Fibroblast of villous mesenchyme (primary cell): ENCODE results near the gene MYOG. TPM values are rescaled to one million over a fixed set of nuclear protein-coding genes. Genes with fewer than 3 reads are reported as not detected.

Experiments
- DNase-seq: peaks from one replicate; pipeline ENCODE4 v3.0.0-alpha.2; 2010; ENCODE audit warnings: low read depth
- H3K4me3 ChIP-seq: 2 replicates; pipeline ENCODE4 v1.5.1; 2011; ENCODE audit warnings: low read depth, mild to moderate bottlenecking, low read length
- CTCF ChIP-seq: IDR thresholded peaks from 2 replicates; pipeline ENCODE4 v1.5.1; 2012; ENCODE audit warnings: low read depth, mild to moderate bottlenecking, low read length; ENCODE audit not compliant: insufficient read depth
- total RNA-seq: library from RNA; depleted of rRNA; stranded (reverse); fragments of >200 nt; gene quantifications from 2 replicates; pipeline ENCODE4 v1.2.3, GENCODE V29; 2012

MYOG gene
- total RNA-seq, 1 donor: not detected

GRCh38 chr1:203124546-203125317 is 38.9 kb upstream of the MYOG start:
- DNase-seq: no peak
- no peak for TF ChIP-seq CTCF

GRCh38 chr1:203124011-203124410 is 38.2 kb upstream of the MYOG start:
- no peak overlapping the region for H3K4me3 ChIP-seq
- no peak for TF ChIP-seq CTCF
- no peak for DNase-seq

More at GRCh38 chr1:203124546-203125317, 38.9 kb upstream of the MYOG start:
- H3K4me3 ChIP-seq: no peak overlapping the region

DNA sequence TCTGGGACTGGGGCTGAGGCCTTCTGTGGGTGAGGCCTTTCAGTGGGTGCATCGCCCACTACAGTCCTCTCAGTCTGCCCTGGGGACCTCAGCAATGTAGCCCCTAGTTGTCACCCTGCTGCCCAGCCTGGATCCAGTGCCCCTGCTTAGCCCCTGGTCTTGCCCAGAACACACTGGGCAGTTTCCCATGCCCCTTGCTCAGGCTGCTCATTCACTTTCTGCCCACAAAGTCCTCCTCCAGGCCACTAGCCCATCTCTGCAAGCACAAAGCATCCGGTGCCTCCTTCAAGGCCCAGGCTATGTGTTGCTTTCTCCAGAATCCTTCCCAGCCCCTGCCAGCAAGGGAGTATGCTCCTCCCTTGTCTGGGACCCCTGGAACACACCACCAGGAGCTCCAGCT is 36.3 kb upstream of the MYOG start:
- no peak for TF ChIP-seq CTCF
- no peak overlapping the region for H3K4me3 ChIP-seq
- no peak for DNase-seq

GRCh38 chr1:203121186-203122015 is 35.6 kb upstream of the MYOG start:
- no peak for DNase-seq
- H3K4me3 ChIP-seq: no peak overlapping the region
- no peak for TF ChIP-seq CTCF

DNA sequence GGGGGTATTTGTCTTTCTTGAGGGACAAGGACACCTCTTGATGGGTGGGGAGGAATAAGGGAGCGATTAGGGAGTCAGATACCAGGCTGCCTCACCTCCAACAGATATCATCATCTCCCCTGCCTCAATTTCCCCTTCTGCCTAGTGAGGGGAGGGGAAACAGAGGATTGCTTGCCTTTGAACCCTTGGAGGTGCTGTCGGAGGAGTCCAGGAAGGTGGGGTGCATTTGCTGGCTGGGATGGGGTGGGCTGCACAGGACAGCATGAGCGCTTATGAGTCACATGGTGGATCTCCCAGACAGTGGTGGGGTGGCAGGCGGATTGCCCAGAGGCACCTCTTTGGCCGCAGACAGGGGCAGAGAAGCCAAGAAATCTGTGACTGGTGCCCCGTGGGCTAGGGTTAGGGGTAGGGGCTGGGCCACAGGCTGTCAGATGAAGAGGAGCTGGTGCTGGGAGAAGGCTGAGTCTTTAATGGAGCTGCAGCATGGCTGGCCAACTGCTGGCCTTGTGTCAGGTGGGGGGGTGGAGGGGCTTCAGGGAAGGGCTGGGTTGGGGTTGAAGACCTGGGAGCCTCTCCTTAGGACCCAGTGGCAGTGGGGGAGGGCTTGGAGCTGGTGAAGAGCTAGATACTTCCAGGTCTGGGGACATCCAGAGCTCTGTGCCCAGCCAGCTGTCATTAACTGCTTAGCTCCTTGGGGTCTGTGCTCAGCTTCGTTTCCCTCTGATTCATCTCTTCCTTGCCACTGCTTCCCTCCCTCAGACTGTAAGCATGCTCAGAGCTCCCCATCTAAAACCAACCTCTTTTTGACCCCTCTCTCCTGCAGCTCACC is 34.7 kb upstream of the MYOG start:
- no peak overlapping the region for H3K4me3 ChIP-seq
- no peak for TF ChIP-seq CTCF
- no peak for DNase-seq
